DMS53 treated with DMSO at 0.1 percent for 48 hours (cell line): Measurements from ENCODE around the gene BTBD2.

Source experiments
- DNase-seq: peaks from one replicate; lab custom pipeline; 2025; ENCODE audit not compliant: unreplicated experiment; lab: John Stamatoyannopoulos, UW

BTBD2 gene

DNA sequence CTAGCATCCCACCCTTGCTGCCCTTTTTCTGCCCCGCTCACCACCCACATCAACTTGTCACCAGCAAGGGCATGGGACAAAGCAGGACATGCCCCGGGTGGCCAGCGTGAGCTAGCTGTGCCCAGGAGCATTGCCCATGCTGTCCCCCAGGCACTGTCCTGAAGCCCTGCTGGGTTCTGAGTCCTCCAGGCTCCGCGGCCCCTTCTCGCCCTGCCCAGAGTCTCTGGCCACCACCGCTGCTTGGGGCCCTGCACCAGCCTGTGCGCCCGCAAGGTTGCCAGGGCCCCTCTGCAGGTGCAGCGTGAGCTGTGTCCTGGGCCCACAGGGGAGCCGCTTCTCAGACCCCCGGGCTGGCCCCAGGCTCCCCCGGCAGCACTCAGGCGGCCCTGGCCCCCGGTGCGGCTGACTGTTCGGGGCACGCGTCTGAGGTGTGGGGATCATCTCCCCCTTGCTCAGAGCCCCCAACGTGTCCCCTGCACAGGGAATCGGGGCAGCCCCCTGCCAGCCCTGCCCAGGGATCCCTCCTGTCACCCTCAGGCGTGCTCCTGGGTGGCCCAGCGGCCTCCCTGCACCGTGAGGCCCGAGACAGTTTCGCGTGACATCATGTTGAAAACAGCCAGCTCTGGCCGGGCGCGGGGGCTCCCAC, 70.5 kb downstream of the BTBD2 start:
- no peak for DNase-seq

DNA sequence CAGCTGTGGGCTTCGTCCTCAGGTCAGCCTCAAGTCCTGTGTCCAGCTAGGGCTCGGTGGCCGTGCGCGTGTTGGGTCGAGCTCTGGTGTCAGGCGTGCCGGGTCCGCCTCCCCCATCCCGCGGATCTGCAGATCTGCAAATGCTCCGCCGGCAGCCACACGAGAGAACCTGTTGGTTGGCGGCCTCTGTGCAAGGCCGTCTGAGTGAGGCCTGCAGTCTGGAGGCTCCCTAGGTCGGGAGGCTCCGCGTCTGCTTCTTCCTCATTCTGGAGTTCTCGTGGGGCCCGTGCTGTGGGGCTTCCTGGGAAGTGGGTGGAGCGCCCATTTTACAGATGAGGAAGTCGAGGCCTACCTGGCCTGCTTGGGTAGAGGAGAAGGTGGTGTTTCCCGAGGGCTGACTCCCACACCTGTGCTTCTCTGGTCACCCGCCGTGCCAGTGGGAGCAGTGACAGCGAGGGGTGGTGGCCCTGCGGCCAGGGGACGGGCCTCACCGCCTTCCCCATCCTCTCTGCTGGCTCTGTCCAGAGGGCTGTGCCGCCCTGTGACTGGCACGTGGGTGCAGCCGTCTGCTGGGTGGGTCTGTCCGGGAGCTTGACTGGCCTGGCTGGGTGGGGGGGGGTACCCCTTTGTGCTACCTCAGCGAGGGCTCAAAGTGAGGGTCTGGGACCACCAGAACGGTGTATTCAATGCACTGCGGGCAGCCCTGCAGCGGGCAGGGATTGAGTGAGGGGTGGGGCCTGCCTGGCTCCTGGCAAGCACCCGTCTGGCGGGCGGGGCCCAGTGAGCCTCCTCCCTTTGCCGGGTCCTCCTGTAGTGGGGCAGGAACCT, 71.2 kb downstream of the BTBD2 start:
- DNase-seq = no peak

DNA sequence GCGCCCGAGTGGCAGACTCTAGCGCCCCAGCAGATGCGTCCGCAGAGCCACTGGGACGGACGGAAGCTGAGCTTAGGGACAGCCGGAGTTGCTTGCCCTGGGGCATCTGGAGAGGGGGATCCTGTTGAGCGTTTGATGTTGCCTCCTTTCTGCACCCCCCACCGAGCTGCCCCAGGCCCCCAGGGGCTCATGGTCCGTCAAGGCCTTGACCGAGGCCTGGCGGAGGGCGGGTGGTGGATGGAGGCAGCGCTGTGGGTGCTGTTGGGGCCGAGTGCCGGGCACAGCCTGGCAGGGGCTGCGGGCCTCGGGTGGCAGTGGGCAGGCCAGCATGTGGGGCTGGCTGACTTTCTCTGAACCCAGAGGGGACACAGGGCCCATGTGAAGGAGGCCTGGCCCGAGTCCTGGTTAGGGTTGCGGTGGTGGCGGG, 71.8 kb downstream of the BTBD2 start:
- DNase-seq = no peak

DNA sequence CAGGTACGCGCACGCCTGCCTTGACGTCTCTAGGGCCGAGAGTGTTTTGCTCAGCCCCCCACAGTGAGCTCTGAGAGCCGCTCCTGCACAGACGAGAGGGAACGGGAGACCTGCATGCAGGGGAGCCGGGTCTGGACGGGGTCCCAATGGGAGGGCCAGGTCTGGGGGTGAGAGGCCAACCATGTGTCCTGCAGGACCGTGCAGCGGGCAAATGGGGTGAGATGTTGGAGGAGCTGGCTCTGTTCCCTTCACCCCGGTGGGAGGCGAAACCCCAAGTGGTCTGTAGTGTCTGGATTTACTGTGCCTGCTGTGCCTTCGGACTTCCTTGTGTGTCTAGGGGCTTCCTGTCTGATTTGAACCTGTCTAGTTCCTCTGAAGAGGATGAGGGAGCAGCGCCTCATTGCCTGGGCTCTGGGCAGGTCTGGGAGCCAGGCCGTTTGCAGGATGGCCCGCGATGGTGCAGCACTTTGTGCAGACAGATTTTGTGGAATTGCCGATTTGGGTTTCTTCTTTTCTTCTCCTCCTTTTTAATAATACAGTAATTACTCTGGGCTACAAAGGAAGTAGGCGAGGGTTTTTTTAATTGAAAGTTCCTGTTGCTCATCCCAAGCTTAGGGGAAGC, 72.5 kb downstream of the BTBD2 start:
- no peak for DNase-seq

DNA sequence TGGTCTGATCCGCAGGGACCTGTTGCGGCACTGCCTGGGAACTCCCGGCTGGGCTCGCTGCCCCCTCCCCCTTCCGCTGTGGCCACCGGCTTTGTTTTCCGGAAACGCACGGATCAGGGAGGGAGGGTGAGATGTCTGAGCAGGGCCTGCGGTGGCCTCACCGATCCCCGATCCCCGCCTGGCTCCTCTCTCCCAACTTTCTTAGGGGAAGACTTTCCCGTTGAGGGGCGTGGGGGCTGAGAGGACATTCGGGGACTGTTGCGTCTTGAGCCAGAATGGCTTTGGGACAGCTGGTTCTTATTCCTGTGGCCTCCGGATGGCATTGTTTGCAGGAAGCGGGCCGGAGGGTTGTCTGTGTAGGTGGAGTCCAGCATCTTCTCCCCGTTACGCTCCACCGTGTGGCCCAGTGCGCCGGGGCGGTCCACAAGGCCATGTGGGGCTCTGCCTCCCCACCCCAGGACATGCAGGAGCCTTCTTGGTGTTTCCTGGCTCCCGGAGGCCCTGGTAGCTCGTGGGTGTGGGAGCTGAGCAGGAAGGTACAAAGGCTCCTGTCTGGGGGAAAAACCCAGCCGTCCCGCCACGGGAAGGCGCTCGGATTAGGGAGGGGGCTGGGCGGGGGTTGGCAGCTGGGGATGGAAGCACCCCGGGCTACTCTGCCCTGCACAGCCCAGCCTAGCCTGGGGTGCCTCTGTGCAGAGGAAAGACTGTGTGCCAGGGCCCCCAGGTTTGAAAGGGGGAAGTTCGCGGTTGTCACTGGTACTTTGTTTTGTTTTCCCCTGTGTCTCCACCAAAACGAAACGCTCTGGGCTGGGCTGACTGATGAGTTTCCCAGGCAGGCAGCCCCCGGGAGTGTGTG, 73.2 kb downstream of the BTBD2 start:
- DNase-seq = peak; percentile 26

DNA sequence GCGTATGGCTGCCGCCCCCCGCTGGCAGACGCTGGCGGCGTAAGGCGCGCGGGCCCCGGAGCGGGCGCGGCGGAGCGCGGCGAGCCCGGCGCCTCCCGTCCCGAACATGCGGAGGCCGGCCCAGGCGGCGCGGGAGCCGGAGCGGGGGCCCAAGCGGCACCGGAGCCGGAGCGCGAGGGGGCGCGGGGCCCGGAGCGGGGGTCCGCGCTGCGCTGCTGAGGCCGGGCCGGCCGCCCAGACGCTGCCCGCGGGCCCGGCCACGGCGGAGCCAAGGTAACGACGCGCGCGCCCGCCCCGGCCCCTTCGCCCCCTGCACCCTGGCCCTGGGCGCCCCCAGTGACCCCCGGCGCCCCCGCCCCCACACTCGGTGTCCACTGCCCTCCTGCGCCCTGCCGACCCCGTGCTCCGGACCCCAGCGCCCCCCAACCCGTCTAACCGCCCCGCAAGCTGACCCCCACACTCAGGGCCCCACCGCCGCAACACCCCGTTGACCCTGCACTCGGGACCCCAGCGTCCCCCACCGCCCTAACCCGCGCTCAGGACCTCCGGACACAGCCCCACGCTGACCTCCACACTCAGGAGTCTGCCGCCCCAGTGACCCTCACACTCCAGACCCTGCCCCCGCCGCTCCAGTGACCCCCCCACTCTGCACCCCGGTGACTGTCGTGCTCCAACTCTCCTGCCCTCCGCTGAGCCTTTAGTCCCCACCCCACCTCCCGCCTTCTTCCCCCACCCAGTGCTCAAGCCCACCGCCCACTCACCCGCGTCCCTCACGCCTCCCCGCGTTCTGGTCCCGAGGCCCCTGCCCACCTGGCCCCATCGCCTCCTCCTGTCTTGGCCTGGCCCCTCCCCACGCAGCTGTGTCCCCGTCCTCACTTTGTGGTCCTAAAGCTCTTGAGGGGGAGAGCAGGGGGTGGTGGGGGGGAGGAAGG, 74.1 kb downstream of the BTBD2 start, which contains the start of gene CSNK1G2:
CSNK1G2 (plus strand) TSS at position 27 of the 932 bp plus-strand sequence. CDS start 28,601 bp downstream, outside the sequence.
- DNase-seq = no peak

DNA sequence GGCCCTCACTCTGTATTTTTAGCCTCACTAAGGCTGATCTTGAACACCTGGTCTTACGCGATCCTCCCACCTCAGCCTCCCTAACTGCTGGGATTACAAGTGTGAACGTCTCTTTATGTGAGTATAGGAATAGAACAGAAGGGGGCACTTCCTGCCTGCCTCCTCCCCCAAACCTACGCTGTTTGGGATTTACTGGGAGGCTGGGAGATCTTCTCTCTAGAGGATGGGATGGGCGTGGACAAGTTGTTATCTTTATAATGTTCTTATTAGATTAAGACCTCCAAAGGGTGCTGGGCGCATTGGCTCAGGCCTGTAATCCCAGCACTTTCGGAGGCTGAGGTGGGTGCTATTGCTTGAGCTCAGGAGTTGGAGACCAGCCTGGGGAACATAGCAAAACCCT, 77.4 kb downstream of the BTBD2 start:
- DNase-seq = no peak

DNA sequence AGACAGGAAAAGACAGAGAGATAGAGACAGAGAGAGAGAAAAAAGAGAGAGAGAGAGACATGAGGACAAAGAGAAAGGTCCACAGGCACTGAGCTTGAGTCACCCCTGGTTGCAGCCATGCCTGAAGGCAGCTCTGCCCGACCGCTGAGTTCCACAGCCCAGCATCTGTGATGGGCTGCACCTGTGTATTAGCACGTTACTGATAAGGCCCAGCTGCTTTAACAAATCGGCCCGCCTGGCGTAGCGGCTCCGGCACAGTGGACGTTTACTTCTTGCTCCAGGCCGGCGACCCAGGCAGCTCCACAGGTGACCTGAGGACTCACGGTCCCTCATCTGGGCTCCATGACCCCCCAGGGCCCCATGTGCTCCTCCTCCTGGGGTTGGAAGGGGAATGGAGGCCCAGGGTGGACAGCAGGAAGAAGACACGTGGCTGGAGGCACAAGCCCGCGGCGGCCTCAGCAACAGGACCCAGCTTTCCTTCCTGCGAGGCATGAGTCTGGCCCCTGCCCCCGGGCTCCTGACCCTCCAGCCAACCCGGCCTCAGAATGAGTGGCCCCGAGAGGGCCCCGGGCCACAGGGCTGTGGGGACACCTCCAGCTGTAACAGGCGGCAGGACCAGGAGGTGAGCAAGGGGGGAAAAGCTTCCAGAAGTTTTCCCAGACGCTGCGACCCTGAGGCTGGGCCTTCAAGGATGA, 78.5 kb downstream of the BTBD2 start:
- no peak for DNase-seq

DNA sequence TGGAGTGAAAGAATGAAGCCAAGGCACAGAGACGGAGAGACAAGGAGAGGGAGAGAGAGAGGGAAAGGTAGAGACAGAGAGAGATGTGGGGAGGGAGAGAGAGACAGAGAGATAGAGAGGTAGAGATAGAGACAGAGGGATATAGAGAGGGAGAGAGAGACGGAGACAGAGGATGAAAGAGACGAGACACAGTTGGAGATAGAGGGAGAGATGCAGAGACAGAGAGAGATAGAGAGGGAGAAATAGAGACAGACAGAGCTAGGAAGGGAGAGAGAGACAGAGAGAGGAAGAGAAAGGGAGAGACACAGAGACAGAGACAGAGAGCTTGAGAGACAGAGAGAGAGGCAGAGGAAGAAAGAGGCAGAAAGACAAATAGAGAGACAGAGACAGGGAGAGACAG, 79.1 kb downstream of the BTBD2 start:
- DNase-seq = no peak

DNA sequence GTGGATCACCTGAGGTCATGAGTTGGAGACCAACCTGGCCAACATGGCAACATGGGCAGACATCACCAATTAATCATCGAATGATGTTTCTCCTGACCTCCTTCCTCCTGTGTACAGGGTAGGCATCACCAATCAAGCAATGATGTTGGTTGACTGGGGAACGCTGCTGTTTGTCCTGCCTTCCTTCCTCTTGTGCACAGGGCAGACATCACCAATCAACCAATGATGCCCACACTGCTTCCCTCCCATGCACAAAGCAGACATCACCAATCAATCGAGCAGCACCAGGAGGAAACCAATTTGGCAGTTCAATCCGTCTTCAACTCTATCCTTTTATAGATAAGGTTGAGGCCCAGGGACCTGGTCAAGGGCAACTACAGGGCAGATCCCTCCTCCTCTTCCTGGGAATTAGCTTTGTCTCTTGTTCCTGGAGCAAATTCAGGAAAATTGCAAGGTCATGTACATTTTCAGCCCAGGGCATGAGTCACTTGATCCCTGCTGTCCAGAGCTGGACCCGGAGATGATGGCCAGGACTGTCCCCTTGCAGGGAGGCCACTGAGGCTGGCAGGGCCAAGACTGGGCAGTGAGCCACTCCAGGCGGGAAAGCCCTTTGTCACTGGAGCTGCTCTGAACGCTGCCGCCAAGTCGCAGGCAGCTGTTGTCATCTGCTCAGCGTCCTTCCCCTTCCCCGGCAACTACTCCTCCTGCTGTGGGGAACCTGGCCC, 79.9 kb downstream of the BTBD2 start:
- no peak for DNase-seq
